HL-60 (cell line): Measurements from ENCODE around the gene RBBP8NL.

Experiments
- DNase-seq, 2 experiments: peaks; one replicate each; pipeline ENCODE4 v3.0.0-alpha.2; 2010 to 2020; ENCODE audit warnings: low read depth in 1 of 2, low spot score in 1 of 2
- H3K27ac ChIP-seq: fragments of 250-450 bp; sonication (Bioruptor Pico); replicated peaks from 2 replicates; pipeline ENCODE4 v1.5.1; 2020; ENCODE audit warnings: mild to moderate bottlenecking, moderate library complexity
- H3K27me3 ChIP-seq: fragments of 250-450 bp; sonication (Bioruptor Pico); 2 replicates; pipeline ENCODE4 v1.5.1; 2021; ENCODE audit warnings: mild to moderate bottlenecking, moderate library complexity; ENCODE audit not compliant: insufficient read depth, poor library complexity, severe bottlenecking
- H3K4me3 ChIP-seq: replicated peaks from 2 replicates; pipeline ENCODE4 v1.5.1; 2011; ENCODE audit warnings: mild to moderate bottlenecking, control low read depth, low read length; ENCODE audit not compliant: insufficient read depth
- GABPA ChIP-seq: IDR thresholded peaks from 2 replicates; pipeline ENCODE4 v1.6.1; 2012; ENCODE audit warnings: low read depth
- POLR2AphosphoS5 ChIP-seq: IDR thresholded peaks from 2 replicates; pipeline ENCODE4 v1.6.1; 2012; ENCODE audit warnings: low read depth
- REST ChIP-seq: IDR thresholded peaks from 2 replicates; pipeline ENCODE4 v1.6.1; 2012; ENCODE audit warnings: low read depth; ENCODE audit not compliant: insufficient replicate concordance
- SPI1 ChIP-seq: IDR thresholded peaks from 2 replicates; pipeline ENCODE4 v1.6.1; 2012; ENCODE audit warnings: low read depth, mild to moderate bottlenecking, borderline replicate concordance
- TF ChIP-seq, protein P1 (sequence below): IDR thresholded peaks from one replicate; pipeline ENCODE4 v1.5.1; 2011; ENCODE audit warnings: low read length, control low read depth, inconsistent platforms; ENCODE audit not compliant: insufficient read depth

The RBBP8NL gene

GRCh38 chr20:62372042-62372993 lies 55.0 kb downstream of the RBBP8NL start:
- Histone ChIP-seq H3K27me3 (peaks cover 15% of the 10 kb centered on the region), H3K27ac (no peak overlapping the region), H3K4me3 (no peak overlapping the region)
- DNase-seq, result no peak
- TF ChIP-seq SPI1 (no peak), GABPA (no peak), POLR2AphosphoS5 (no peak)

GRCh38 chr20:62371588-62372041 lies 55.7 kb downstream of the RBBP8NL start:
- Histone ChIP-seq H3K4me3 (no peak overlapping the region), H3K27ac (no peak overlapping the region), H3K27me3 (peaks cover 17% of the 10 kb centered on the region)
- no peak for DNase-seq
- TF ChIP-seq SPI1, result no peak
- no peak for TF ChIP-seq REST
- TF ChIP-seq, protein P1, sequence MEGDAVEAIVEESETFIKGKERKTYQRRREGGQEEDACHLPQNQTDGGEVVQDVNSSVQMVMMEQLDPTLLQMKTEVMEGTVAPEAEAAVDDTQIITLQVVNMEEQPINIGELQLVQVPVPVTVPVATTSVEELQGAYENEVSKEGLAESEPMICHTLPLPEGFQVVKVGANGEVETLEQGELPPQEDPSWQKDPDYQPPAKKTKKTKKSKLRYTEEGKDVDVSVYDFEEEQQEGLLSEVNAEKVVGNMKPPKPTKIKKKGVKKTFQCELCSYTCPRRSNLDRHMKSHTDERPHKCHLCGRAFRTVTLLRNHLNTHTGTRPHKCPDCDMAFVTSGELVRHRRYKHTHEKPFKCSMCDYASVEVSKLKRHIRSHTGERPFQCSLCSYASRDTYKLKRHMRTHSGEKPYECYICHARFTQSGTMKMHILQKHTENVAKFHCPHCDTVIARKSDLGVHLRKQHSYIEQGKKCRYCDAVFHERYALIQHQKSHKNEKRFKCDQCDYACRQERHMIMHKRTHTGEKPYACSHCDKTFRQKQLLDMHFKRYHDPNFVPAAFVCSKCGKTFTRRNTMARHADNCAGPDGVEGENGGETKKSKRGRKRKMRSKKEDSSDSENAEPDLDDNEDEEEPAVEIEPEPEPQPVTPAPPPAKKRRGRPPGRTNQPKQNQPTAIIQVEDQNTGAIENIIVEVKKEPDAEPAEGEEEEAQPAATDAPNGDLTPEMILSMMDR, result no peak
- no peak for TF ChIP-seq GABPA
- TF ChIP-seq POLR2AphosphoS5, result no peak

- TF ChIP-seq POLR2AphosphoS5, result no peak
- TF ChIP-seq REST, result no peak
- no peak for TF ChIP-seq SPI1
- no peak overlapping the region for H3K4me3 ChIP-seq
- peaks cover 23% of the 10 kb centered on the region for H3K27me3 ChIP-seq
- no peak overlapping the region for H3K27ac ChIP-seq
- DNase-seq, result no peak
Observed at GRCh38 chr20:62370807-62371587, 56.3 kb downstream of the RBBP8NL start.

- DNase-seq, result no peak
- Histone ChIP-seq H3K27ac (no peak overlapping the region), H3K4me3 (no peak overlapping the region), H3K27me3 (peaks cover 30% of the 10 kb centered on the region)
- no peak for TF ChIP-seq POLR2AphosphoS5
- TF ChIP-seq, protein P1, result no peak
- TF ChIP-seq REST, result no peak
- TF ChIP-seq GABPA, result no peak
- no peak for TF ChIP-seq SPI1
Observed at GRCh38 chr20:62370115-62370806, 57.1 kb downstream of the RBBP8NL start.
